22Rv1 (cell line): ENCODE data around the gene EIPR1.

Source experiments
- ZFX ChIP-seq: fragments of 450-650 bp; IDR thresholded peaks from 2 replicates; pipeline ENCODE4 v1.6.1; 2017; ENCODE audit warnings: antibody characterized with exemption, borderline replicate concordance
- TF ChIP-seq, protein P1 (sequence below): fragments of 450-650 bp; IDR thresholded peaks from 2 replicates; pipeline ENCODE4 v1.5.1; 2017; ENCODE audit warnings: mild to moderate bottlenecking

- TF ChIP-seq, protein P1, sequence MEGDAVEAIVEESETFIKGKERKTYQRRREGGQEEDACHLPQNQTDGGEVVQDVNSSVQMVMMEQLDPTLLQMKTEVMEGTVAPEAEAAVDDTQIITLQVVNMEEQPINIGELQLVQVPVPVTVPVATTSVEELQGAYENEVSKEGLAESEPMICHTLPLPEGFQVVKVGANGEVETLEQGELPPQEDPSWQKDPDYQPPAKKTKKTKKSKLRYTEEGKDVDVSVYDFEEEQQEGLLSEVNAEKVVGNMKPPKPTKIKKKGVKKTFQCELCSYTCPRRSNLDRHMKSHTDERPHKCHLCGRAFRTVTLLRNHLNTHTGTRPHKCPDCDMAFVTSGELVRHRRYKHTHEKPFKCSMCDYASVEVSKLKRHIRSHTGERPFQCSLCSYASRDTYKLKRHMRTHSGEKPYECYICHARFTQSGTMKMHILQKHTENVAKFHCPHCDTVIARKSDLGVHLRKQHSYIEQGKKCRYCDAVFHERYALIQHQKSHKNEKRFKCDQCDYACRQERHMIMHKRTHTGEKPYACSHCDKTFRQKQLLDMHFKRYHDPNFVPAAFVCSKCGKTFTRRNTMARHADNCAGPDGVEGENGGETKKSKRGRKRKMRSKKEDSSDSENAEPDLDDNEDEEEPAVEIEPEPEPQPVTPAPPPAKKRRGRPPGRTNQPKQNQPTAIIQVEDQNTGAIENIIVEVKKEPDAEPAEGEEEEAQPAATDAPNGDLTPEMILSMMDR, result no peak
- no peak for TF ChIP-seq ZFX
Observed at GRCh38 chr2:3203497-3204019, 174.1 kb downstream of the EIPR1 start.
